ENCODE data around the gene OXNAD1.

DNA sequence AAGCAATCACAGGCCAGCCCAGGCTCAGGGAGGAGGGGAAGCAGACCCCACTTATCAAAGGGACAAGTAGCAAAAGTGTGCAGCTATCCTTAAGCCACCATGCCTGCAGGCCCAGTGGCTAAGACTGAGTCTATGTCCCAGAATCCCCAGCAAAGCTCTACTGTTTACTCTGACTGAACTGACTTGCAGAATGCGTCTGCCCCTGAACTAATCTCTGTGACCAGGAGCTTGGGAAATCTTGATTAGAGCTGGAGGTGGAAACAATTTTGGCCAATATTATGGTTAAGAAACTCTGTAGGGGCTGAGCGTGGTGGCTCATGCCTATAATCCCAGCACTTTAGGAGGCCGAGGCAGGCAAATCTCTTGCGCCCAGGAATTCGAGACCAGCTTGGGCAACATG is 22.8 kb upstream of the OXNAD1 start:
- TF ChIP-seq, protein P1, sequence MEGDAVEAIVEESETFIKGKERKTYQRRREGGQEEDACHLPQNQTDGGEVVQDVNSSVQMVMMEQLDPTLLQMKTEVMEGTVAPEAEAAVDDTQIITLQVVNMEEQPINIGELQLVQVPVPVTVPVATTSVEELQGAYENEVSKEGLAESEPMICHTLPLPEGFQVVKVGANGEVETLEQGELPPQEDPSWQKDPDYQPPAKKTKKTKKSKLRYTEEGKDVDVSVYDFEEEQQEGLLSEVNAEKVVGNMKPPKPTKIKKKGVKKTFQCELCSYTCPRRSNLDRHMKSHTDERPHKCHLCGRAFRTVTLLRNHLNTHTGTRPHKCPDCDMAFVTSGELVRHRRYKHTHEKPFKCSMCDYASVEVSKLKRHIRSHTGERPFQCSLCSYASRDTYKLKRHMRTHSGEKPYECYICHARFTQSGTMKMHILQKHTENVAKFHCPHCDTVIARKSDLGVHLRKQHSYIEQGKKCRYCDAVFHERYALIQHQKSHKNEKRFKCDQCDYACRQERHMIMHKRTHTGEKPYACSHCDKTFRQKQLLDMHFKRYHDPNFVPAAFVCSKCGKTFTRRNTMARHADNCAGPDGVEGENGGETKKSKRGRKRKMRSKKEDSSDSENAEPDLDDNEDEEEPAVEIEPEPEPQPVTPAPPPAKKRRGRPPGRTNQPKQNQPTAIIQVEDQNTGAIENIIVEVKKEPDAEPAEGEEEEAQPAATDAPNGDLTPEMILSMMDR (conservative IDR thresholded peaks at IDR 0.05) = no peak
- no peak for TF ChIP-seq EZH2 (IDR thresholded peaks at IDR 0.05; ENCODE audit: low read depth)
